Measurements from ENCODE around the gene L1TD1. TPM values are rescaled to one million over a fixed set of nuclear protein-coding genes. Genes with fewer than 3 reads are reported as not detected.
"Not testable (repeated sequence)": the region's sequence is repeated elsewhere in the genome, so short reads cannot be mapped to it uniquely, and the experiment has no call there.

Gene L1TD1
- total RNA-seq, 1 donor, result under 0.01 TPM

DNA sequence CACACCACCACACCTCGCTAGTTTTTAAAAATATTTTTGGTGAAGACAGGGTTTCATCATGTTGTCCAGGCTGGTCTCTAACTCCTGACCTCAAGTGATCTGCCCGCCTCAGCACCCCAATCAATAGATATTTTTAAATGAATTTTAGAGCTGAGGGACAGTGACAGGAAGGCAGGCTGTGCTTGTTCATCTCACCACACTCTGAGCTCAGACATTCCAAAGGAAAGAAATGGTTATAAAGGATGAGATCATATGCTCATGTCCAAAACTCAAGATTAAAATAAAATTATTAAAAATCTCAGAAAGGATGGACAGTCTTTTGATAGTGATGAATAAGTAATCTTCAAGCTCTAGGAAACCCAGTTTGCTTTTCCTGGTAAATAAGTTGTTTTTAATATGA, 40.9 kb downstream of the L1TD1 start:
- TF ChIP-seq, protein P1, sequence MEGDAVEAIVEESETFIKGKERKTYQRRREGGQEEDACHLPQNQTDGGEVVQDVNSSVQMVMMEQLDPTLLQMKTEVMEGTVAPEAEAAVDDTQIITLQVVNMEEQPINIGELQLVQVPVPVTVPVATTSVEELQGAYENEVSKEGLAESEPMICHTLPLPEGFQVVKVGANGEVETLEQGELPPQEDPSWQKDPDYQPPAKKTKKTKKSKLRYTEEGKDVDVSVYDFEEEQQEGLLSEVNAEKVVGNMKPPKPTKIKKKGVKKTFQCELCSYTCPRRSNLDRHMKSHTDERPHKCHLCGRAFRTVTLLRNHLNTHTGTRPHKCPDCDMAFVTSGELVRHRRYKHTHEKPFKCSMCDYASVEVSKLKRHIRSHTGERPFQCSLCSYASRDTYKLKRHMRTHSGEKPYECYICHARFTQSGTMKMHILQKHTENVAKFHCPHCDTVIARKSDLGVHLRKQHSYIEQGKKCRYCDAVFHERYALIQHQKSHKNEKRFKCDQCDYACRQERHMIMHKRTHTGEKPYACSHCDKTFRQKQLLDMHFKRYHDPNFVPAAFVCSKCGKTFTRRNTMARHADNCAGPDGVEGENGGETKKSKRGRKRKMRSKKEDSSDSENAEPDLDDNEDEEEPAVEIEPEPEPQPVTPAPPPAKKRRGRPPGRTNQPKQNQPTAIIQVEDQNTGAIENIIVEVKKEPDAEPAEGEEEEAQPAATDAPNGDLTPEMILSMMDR (IDR thresholded peaks at IDR 0.05; ENCODE audit: insufficient read depth, low read depth, low read length), result no peak
- DNase-seq (ENCODE audit: low read depth), result no peak
- H3K4me3 ChIP-seq (ENCODE audit: low read depth, low read length), result no peak overlapping the region

DNA sequence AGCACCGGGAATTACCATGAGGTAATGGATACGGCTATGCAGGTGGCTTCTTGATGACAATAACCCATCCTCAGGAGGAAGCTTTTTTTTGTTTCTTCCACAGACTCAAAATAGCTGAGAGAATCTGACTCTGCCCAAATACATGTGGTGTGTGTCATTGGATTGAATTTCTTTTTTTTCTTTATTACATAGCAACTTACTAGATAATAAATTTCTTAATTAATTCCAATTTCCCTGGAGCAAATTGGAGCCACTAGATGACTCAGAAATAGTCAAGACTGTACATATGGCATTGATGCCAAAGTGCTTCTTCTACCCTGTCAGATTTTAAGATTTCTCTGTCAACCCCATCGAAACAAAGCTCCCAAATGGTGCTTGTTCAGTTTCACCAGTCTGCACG, 42.7 kb downstream of the L1TD1 start:
- H3K4me3 ChIP-seq (ENCODE audit: low read depth, low read length), result no peak overlapping the region
- no peak for DNase-seq (ENCODE audit: low read depth)
- TF ChIP-seq, protein P1 (IDR thresholded peaks at IDR 0.05; ENCODE audit: insufficient read depth, low read depth, low read length), result no peak

DNA sequence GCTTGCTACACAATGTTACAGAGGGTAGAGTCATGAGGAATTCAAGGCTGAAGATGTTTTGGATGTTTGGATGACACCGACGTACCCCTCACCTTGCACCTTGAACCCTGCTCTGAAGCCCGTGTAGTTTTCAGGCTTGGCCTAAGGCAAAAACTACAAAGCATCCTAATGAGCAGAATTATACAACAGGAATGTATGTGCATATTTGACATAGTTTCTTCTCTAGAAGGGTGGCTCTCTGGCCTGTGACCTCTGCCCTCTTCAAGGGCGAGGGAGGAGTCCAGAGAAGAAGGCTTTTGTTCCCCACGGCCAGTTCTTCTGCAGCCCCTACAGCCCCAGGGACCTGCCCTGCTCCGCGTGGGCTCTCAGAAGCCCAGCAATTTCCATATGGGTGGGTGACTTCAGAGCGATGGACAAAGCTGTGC, 43.3 kb downstream of the L1TD1 start:
- TF ChIP-seq, protein P1 (IDR thresholded peaks at IDR 0.05; ENCODE audit: insufficient read depth, low read depth, low read length), result no peak
- DNase-seq (ENCODE audit: low read depth), result no peak
- no peak overlapping the region for H3K4me3 ChIP-seq (ENCODE audit: low read depth, low read length)

DNA sequence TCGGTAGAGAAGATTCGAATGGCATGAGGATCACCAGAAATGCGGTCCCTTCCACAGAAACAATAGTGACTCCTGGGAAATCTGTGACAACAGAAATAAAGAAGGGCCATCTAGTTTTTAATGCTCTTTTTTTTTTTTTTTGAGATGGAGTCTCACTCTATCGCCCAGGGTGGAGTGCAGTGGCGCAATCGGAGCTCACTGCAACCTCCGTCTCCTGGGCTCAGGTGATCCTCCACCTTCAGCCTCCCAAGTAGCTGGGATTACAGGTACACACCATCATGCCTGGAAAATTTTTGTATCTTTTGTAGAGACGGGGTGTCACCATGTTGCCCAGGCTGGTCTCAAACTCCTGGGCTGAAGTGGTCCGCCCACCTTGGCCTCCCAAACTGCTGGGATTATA, 43.9 kb downstream of the L1TD1 start:
- no peak overlapping the region for H3K4me3 ChIP-seq (ENCODE audit: low read depth, low read length)
- no peak for DNase-seq (ENCODE audit: low read depth)
- TF ChIP-seq, protein P1 (IDR thresholded peaks at IDR 0.05; ENCODE audit: insufficient read depth, low read depth, low read length), result no peak

DNA sequence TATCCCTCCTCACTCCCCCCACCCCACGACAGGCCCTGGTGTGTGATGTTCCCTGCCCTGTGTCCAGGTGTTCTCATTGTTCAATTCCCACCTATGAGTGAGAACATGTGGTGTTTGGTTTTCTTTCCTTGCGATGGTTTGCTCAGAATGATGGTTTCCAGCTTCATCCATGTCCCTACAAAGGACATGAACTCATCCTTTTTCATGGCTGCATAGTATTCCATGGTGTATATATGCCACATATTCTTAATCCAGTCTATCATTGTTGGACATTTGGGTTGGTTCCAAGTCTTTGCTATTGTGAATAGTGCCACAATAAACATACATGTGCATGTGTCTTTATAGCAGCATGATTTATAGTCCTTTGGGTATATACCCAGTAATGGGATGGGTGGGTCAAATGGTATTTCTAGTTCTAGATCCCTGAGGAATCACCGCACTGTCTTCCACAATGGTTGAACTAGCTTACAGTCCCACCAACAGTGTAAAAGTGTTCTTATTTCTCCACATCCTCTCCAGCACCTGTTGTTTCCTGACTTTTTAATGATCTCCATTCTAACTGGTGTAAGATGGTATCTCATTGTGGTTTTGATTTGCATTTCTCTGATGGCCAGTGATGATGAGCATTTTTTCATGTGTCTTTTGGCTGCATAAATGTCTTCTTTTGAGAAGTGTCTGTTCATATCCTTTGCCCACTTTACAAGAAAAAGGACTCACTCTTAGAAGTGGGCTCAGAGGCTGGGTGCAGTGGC, 45.2 kb downstream of the L1TD1 start:
- not testable (repeated sequence) for H3K4me3 ChIP-seq (ENCODE audit: low read depth, low read length); DNase-seq (ENCODE audit: low read depth)

DNA sequence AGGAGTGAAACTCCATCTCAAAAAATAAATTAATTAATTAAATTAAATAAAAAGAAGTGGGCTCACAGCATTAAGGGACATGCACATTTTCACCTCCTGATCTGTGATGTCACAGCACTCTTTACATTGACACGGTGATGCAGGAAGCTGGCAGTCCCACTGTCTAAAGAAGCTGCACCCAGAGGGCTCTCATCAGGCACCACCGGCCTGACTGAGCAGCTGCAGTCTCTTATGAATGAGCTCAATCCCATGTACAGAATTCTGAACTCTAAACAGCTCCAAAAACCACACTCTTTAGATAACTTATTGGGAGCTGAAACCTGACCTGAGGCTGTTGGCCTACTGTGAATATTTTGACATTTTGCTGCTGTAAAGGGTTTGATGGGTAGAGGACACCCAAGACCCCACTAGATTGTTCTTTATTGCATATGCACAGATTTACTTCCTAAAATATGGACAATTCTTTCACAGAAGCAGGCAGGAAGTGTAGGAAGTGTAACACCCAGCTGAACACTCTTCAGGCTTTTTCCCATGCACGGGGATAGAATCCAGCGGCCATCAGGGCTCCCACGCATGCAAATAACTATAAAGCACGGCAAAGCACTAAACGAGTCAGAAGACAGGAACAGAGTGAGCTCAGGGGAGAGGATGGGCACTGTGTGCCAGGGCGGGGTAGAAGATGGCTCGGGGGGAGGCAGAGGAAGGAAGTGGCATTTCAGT, 46.2 kb downstream of the L1TD1 start:
- no peak for DNase-seq (ENCODE audit: low read depth)
- H3K4me3 ChIP-seq (ENCODE audit: low read depth, low read length), result no peak overlapping the region
- TF ChIP-seq, protein P1 (IDR thresholded peaks at IDR 0.05; ENCODE audit: insufficient read depth, low read depth, low read length), result no peak

DNA sequence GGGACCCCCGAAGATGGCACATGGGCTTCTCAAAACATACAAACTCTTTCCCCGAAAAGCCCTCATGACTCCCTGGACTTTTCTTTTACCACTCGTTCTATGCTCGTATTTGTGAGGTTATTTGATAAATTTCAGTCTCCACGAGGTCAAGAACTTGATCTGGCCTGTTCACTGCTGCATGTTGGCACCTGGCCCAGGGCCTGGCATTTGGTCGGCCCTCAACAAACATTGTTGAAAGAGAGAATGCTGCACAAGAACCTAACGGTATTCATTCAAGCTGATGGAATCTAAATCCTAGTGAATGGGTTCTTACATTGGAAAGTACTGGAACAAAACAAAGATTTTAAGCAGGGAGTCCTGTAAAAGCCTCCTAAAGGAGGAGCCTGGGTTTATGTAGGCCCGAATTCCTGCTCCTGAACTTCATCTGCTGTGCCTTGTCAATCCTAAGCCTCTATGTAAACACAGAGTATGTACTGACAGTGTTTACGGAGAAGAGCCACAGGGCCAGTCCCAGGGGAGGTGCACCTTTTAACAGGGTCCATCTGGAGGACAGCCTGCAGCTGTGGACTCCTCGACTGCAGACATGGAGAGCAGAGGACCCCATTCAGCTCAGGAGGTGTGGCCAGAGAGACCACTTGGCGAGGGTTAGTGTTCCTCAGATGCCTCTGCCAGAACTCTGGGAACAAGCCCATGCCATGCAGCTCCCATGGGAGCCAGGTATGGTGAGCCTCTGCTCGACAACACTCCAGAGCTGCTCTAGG, 46.9 kb downstream of the L1TD1 start:
- peak; percentile 10 for DNase-seq (ENCODE audit: low read depth)
- TF ChIP-seq, protein P1 (IDR thresholded peaks at IDR 0.05; ENCODE audit: insufficient read depth, low read depth, low read length), result no peak

DNA sequence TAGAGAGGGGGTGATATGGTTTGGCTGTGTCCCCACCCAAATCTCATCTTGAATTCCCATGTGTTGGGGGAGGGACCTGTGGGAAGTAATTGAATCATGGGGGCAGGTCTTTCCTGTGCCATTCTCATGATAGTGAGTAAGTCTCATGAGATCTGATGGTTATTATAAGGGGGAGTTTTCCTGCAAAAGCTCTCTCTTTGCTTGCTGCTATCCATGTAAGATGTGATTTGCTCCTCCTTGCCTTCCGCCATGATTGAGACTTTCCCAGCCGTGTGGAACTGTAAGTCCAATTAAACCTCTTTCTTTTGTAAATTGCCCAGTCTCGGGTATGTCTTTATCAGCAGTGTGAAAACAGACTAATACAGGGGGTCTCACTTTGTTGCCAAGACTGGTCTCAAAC, 49.7 kb downstream of the L1TD1 start:
- DNase-seq (ENCODE audit: low read depth); H3K4me3 ChIP-seq (ENCODE audit: low read depth, low read length): not testable (repeated sequence)

More for the DNA sequence above, 46.9 kb downstream of the L1TD1 start:
- no peak overlapping the region for H3K4me3 ChIP-seq (ENCODE audit: low read depth, low read length)

All from fibroblast of villous mesenchyme (primary cell).